Fibroblast of peridontal ligament (primary cell): ENCODE data around the gene SNTB2.

ENCODE experiments used
- DNase-seq: peaks from one replicate; pipeline ENCODE4 v3.0.0-alpha.2; 2010; ENCODE audit errors: extremely low read depth

Gene SNTB2

DNA sequence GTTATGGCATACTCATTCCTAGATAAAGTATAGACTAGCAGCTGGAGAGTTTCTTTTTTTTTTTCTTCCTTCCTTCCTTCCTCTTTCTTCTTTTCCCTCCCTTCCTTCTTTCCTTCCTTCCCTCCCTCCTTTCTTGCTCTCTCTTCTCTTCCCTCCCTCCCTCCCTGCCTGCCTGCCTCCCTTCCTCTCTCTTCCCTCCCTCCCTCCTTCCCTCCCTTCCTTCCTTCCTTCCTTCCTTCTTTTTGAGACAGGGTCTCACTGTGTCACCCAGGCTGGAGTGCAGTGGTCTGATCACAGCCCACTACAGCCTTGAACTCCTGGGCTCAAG is 7.0 kb upstream of the SNTB2 start:
- DNase-seq = no peak

DNA sequence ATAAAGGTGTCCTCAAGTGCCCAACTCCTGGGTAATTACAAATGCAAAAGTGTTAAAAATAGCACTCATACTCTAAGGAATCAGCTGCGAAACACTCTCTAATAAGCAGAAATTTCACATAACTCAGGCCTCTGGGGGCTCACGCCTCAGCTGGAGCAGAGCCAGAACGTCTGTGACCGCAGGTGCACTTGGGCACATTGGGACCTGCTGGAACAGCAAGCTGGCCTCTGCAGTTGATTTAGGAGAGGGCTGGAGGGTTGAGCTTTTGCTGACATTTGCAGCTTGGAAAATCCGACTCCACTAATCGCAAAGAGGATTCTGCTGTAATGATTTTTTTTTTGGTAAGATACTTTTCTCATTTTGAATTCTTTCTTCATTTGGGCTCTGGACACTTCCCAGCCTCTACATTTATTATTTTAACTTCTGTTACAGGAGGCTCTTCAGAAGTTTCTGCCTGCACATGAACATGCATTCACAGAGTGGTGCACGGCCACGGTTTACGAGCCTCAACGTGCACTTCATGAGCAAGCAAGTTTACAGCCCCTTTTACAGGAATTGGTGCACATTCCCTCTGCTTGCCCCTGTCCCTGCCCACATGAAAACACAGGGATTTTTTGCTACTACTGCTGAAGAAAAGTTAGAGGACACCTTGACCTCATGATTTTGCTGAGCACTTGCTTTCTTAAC is 4.1 kb upstream of the SNTB2 start:
- DNase-seq = no peak

GRCh38 chr16:69187446-69188235 is 677 bp downstream of the SNTB2 start:
- no peak for DNase-seq

- peak; percentile 70 for DNase-seq
These were observed 1.2 kb downstream of the SNTB2 start for GRCh38 chr16:69188236-69188549.

DNA sequence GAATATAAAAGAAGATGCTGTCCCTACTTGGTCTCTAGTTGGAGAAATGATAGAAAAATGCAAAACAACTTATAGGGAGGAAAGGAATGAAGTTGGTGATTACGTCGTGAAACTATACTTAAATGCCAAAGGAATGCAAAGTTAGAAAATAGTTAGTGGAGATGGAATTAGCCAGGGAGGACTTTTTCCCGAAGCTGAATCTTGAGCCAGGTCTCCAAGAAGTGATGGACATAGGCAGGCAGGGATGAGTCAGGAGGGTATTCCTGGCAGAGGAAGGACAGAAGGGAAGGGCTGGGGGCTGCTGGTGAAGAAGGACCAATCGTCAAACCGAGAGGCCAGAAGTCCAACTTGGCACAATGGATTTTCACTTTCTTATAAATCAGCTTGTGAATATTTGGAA is 1.8 kb downstream of the SNTB2 start:
- peak; percentile 56 for DNase-seq

- DNase-seq = peak; percentile 46
These were observed 3.2 kb downstream of the SNTB2 start for GRCh38 chr16:69190046-69190588.

GRCh38 chr16:69190598-69190997 is 3.6 kb downstream of the SNTB2 start:
- DNase-seq = no peak

DNA sequence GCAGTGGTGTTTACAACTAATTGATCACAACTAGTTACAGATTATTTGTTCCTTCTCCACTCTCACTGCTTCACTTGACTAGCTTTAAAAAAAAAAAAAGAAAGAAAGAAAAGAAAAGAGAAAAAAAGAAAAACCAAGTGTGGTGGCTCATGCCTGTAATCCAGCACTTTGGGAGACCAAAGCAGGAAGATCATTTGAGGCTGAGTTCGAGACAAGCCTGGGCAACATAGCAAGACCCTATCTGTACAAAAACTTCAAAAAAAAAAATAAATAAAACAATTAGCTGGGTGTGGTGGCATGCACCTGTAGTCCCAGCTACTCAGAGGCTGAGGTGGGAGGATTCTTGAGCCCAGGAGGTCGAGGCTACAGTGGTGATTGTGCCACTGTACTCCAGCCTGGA is 4.2 kb downstream of the SNTB2 start:
- DNase-seq = no peak

DNA sequence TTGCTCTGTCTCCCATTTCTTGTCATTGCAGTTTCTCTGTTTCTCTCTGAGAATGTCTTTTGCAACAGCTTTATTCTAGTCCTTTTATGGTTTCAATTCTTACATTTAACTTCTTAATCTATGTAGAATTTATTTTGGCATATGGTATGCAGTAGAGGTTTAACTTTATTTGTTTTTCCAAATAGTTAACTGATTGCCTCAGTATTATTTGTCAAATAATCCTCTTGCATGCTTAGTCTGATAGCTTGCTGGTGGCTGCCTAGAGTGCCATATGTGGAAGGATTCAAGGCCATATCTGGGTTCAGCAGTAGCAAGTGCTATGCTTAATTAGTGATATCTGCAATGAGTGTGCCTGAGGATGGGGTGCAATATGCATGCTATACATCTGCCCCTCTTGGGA is 6.9 kb downstream of the SNTB2 start:
- DNase-seq = peak; percentile 45

DNA sequence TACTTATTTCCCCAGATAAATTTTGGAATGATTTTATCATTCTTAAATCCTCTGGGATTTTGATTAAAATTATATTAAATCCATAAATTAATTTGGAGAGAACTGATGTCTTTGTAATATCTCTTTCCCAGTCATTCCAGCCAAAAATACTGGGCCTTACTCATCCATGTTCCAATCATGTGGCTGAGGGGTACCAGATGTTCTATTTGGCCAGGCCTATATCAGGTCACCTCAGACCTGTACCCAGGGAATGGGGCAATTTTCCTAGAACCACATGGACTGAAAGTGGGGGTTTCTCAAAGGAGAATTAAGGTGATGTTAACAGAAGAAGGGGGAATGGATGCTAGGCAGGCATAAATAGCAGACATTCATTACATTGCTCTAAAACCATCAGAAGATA is 7.5 kb downstream of the SNTB2 start:
- DNase-seq = peak; percentile 37

DNA sequence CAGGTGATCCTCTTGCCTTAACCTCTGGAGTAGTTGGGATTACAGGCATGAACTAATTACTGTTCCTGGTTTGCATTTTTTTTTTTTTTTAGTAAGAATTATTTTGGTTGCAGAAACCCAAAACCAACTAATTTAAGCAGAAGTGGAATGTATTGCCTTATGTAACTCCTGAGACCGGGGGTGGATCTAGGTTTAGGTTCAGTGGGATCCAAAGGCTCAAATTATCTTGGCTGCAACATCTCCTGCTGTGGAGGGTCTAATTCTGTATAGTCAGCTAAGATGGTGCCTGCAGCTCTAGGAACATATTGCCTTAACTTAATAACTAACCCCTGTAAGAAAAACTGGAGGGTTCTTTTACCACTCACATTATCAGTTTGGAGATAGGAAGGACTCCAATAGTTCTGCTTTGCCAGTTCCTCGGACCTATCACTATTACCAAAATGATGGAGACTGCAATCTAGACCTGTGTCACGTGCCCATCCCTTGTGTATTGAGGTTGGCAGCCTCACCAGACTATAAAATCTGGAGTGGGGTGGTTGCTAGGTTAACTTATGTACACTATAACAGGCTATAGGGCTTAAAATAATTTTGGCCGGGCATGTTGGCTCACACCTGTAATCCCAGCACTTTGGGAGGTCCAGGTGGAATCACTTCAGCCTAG is 8.5 kb downstream of the SNTB2 start:
- peak; percentile 42 for DNase-seq

- peak; percentile 55 for DNase-seq
These were observed 10.6 kb downstream of the SNTB2 start for GRCh38 chr16:69197573-69197972.

DNA sequence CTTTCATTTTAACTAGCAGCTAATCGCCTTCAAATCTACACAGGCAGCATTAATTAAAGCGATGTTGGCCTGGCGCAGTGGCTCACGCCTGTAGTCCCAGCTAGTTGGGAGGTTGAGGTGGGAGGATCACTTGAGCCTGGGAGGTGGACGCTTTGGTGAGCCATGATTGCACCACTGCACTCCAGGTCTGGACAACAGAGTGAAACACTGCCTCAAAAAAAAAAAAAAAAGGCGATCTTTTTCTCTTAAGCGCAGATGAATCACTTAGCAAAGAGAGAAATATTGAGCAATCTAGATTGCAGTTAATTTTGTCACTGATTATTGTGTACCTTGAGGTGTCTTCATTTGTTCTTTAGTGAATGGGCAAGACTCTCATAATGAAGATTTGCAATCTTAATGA is 12.4 kb downstream of the SNTB2 start:
- no peak for DNase-seq

DNA sequence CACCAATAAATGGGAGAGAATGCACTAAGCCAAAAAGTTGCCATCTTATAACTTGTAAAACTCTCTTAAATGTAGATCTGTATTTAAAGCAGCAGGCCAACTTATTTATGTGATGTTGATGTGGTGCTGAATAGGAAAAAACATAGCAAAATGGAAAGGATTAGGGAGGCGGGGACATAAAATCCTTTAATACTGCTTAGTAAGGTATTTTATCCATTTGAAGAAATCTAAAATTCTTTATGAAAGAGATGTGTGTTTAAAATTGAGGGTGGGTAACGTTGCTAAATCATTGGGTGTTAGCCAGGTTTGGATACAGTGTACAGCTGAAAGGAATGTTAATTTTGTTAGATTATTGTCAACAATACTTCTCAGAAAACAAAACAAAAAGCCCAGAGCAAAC is 14.3 kb downstream of the SNTB2 start:
- no peak for DNase-seq

DNA sequence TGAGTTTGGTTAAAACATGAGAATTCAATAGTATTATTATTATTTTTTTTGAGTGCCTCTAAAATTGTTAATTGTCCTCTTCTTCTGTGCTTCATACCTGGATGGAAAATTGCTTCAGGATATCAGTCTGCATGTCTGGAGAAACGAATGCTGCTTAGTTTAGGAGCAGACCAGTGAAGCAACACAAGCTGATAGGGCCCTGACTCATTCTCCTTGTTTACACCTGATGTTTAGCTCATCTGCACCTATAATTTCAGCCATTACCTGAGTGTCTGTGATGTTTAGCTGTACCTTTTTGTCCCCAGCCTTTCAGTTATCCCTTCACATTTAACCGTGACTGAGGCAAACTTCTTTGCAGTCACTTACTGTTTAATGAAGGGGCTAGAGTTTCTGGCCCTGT is 14.8 kb downstream of the SNTB2 start:
- no peak for DNase-seq

- no peak for DNase-seq
These were observed 17.2 kb downstream of the SNTB2 start for GRCh38 chr16:69204172-69204571.

GRCh38 chr16:69209735-69210134 is 22.8 kb downstream of the SNTB2 start:
- DNase-seq = no peak

- peak; percentile 51 for DNase-seq
These were observed 30.5 kb downstream of the SNTB2 start for GRCh38 chr16:69217433-69217832.

- DNase-seq = no peak
These were observed 32.3 kb downstream of the SNTB2 start for GRCh38 chr16:69219279-69219678.

DNA sequence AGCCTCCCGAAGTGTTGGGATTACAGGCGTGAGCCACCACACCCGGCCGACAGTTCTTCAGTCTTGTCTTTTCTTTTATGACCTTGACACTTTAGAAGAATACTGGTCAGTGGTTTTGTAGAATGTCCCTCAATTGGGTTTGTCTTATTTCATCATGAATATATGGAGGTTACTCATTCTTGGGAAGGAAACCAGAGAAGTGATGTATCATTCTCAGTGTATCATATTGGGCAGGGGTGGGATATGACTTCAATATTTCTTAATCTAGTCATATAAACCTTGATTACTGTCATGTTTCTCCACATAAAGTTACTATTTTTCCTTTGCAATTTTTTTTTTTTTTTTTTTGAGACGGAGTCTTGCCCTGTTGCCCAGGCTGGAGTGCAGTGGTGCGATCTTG is 36.9 kb downstream of the SNTB2 start:
- DNase-seq = peak; percentile 77

- DNase-seq = no peak
These were observed 38.2 kb downstream of the SNTB2 start for GRCh38 chr16:69225121-69225520.

- no peak for DNase-seq
These were observed 46.2 kb downstream of the SNTB2 start for GRCh38 chr16:69233124-69233523.

DNA sequence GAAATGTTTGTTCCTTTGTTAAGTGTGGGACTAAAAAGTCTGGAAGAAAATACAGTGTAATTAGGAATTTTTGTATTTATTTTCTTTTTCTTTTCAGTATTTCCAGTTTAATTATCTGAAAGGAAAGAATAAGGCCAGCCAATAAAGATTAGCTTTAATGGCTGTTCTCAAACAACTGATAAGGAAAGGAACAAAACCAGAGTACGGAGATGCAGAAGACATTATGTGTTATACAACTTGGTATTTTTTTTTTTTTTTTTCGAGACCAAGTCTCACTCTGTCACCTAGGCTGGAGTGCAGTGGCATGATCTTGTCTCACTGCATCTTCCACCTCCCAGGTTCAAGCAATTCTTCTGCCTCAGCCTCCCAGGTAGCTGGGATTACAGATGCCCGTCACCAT is 47.5 kb downstream of the SNTB2 start:
- DNase-seq = no peak
